Panc1 (cell line): ENCODE measurements around the gene RPN2. TPM values are rescaled to one million over a fixed set of nuclear protein-coding genes. Genes with fewer than 3 reads are reported as not detected.

Experiments used
- ATAC-seq: fragments of 200-7000 bp; cut with Tn5 transposase; 2 replicates; pipeline ENCODE4 v1.9.1; 2020; ENCODE audit warnings: mild to moderate bottlenecking, moderate library complexity
- BruUV-seq: library from RNA; stranded (reverse); fragments of 400-500 nt; replicated peaks from 2 replicates; lab custom pipeline; 2021; lab: Mats Ljungman, UMichigan
- CTCF ChIA-PET: fragments of 300-600 bp; sonication (Branson Sonifier 250); formaldehyde crosslinking; loops from one replicate; lab custom pipeline; 2022; ENCODE audit warnings: antibody characterized with exemption; lab: Charles Lee
- POLR2A ChIA-PET: fragments of 300-600 bp; sonication (Branson Sonifier 250); formaldehyde crosslinking; loops from one replicate; lab custom pipeline; 2022; ENCODE audit warnings: antibody characterized with exemption; lab: Charles Lee
- DNase-seq: peaks from one replicate; pipeline ENCODE4 v3.0.0-alpha.2; 2010; ENCODE audit warnings: low read depth, low spot score
- H3K27ac ChIP-seq: 2 replicates; pipeline ENCODE4 v1.5.1; 2011; ENCODE audit warnings: mild to moderate bottlenecking, low read length, inconsistent platforms
- H3K27me3 ChIP-seq: fragments of 200-500 bp; sonication (Bioruptor generic); 2 replicates; pipeline ENCODE4 v1.6.0; 2014; ENCODE audit warnings: low read length, inconsistent platforms; ENCODE audit not compliant: control insufficient read depth, insufficient read depth
- H3K36me3 ChIP-seq: fragments of 200-500 bp; sonication (Bioruptor generic); 2 replicates; pipeline ENCODE4 v1.5.1; 2014; ENCODE audit warnings: inconsistent platforms, mild to moderate bottlenecking, low read length, moderate library complexity; ENCODE audit not compliant: control insufficient read depth, insufficient read depth
- H3K4me1 ChIP-seq: 2 replicates; pipeline ENCODE4 v1.5.1; 2011; ENCODE audit warnings: inconsistent platforms, mild to moderate bottlenecking, low read length, moderate library complexity; ENCODE audit not compliant: control insufficient read depth, insufficient read depth
- H3K4me3 ChIP-seq, 2 experiments: 2 replicates each; pipeline ENCODE4 v1.5.1; 2011 to 2012; ENCODE audit warnings: low read depth in 2 of 2, low read length in 2 of 2, mild to moderate bottlenecking in 2 of 2, inconsistent platforms in 1 of 2, moderate library complexity in 1 of 2
- H3K9me3 ChIP-seq: fragments of 200-500 bp; sonication (Bioruptor generic); 2 replicates; pipeline ENCODE4 v1.5.1; 2014; ENCODE audit warnings: low read depth, mild to moderate bottlenecking, inconsistent platforms, low read length, moderate library complexity; ENCODE audit not compliant: control insufficient read depth, insufficient read depth
- CTCF ChIP-seq: fragments of 450-650 bp; IDR thresholded peaks from 2 replicates; pipeline ENCODE4 v1.5.1; 2017; ENCODE audit warnings: mild to moderate bottlenecking
- POLR2AphosphoS5 ChIP-seq: IDR thresholded peaks from 2 replicates; pipeline ENCODE4 v1.6.1; 2012; ENCODE audit warnings: mild to moderate bottlenecking, low read depth, low read length, moderate library complexity
- SIN3A ChIP-seq: IDR thresholded peaks from 2 replicates; pipeline ENCODE4 v1.6.1; 2012; ENCODE audit warnings: low read depth, mild to moderate bottlenecking, low read length, moderate library complexity, borderline replicate concordance; ENCODE audit not compliant: insufficient read depth
- TCF7L2 ChIP-seq: IDR thresholded peaks from 2 replicates; pipeline ENCODE4 v1.6.1; 2011; ENCODE audit warnings: mild to moderate bottlenecking, low read depth, low read length, inconsistent platforms
- in situ Hi-C: cut with HindIII; loops from 2 replicates; pipeline ENCODE4 v1.10.0; 2016; ENCODE audit warnings: low sequenced_read_pairs, low pct_unique_long_range_greater_than_20kb
- intact Hi-C: fragments of 100-400 bp; cut with micrococcal nuclease; formaldehyde crosslinking; loops from one replicate; pipeline ENCODE4 v1.10.0; 2022; ENCODE audit not compliant: unreplicated experiment
- total RNA-seq: library from RNA; stranded (reverse); gene quantifications from one replicate; pipeline ENCODE4 v1.2.1, GENCODE V29; 2021; ENCODE audit not compliant: unreplicated experiment
- TF ChIP-seq, protein P1 (sequence below), 2 experiments: IDR thresholded peaks; 2 replicates each; pipeline ENCODE4 v1.6.1; 2011 to 2012; ENCODE audit warnings: low read depth in 2 of 2, control low read depth in 1 of 2, low read length in 1 of 2, mild to moderate bottlenecking in 1 of 2, moderate library complexity in 1 of 2; ENCODE audit not compliant: insufficient read depth in 1 of 2

The RPN2 gene
- total RNA-seq, 1 experiment from 2014 or later = 250 TPM

DNA sequence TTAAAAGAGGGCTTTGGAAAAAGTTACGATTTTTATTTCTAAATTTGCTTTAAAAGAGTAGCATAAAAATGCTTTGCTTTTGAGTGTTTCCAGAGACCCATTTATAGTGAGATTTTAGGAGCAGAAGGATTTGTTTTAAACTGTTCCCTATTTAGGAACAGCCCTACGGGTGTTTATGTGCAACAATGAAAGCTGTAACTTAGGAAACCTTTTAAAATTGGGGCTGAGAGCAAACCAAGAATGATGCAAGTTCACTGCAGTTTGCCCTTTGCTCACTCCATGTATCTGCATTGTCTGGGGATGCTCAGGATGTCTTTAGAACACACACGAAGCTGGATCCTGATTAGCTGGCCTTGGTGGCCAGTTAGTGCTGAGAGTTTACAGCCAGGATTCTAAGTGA lies 41.6 kb downstream of the RPN2 start:
- Histone ChIP-seq H3K27me3 (no peaks in the 10 kb centered on the region), H3K4me1 (no peaks in the 10 kb centered on the region), H3K4me3 (no peak overlapping the region), H3K27ac (no peak overlapping the region), H3K9me3 (no peaks in the 10 kb centered on the region), H3K36me3 (peaks cover 37% of the 10 kb centered on the region)
- ATAC-seq = no peak
- intact Hi-C loops (no loop called here), in situ Hi-C loops (no loop called here)
- DNase-seq = no peak
- CTCF ChIA-PET = interaction anchor here (0.7 kb wide), 1 partner anchor 306 kb away, joined by 3 read pairs; no protein-coding TSS in a partner anchor
- BruUV-seq = no TSS peak
- no peak for TF ChIP-seq TCF7L2
- no peak for TF ChIP-seq SIN3A
- TF ChIP-seq POLR2AphosphoS5 = no peak
- POLR2A ChIA-PET = no interaction called here

GRCh38 chr20:37222086-37222485 lies 43.0 kb downstream of the RPN2 start:
- Histone ChIP-seq H3K4me3 (no peak overlapping the region), H3K9me3 (no peaks in the 10 kb centered on the region), H3K36me3 (peaks cover 47% of the 10 kb centered on the region), H3K27me3 (no peaks in the 10 kb centered on the region), H3K4me1 (no peaks in the 10 kb centered on the region), H3K27ac (no peak overlapping the region)
- no peak for TF ChIP-seq POLR2AphosphoS5
- TF ChIP-seq TCF7L2 = no peak
- no peak for TF ChIP-seq CTCF
- TF ChIP-seq, protein P1, sequence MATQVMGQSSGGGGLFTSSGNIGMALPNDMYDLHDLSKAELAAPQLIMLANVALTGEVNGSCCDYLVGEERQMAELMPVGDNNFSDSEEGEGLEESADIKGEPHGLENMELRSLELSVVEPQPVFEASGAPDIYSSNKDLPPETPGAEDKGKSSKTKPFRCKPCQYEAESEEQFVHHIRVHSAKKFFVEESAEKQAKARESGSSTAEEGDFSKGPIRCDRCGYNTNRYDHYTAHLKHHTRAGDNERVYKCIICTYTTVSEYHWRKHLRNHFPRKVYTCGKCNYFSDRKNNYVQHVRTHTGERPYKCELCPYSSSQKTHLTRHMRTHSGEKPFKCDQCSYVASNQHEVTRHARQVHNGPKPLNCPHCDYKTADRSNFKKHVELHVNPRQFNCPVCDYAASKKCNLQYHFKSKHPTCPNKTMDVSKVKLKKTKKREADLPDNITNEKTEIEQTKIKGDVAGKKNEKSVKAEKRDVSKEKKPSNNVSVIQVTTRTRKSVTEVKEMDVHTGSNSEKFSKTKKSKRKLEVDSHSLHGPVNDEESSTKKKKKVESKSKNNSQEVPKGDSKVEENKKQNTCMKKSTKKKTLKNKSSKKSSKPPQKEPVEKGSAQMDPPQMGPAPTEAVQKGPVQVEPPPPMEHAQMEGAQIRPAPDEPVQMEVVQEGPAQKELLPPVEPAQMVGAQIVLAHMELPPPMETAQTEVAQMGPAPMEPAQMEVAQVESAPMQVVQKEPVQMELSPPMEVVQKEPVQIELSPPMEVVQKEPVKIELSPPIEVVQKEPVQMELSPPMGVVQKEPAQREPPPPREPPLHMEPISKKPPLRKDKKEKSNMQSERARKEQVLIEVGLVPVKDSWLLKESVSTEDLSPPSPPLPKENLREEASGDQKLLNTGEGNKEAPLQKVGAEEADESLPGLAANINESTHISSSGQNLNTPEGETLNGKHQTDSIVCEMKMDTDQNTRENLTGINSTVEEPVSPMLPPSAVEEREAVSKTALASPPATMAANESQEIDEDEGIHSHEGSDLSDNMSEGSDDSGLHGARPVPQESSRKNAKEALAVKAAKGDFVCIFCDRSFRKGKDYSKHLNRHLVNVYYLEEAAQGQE (IDR thresholded peaks at IDR 0.05; ENCODE audit: insufficient read depth in 1 of 2, low read depth in 2 of 2, low read length in 1 of 2) = no peak
- TF ChIP-seq SIN3A = no peak
- intact Hi-C loops = no loop called here
- BruUV-seq = no TSS peak
- in situ Hi-C loops = no loop called here
- ATAC-seq = no peak
- ChIA-PET CTCF (no interaction called here), POLR2A (interaction anchor here (0.6 to 0.8 kb wide), 2 partner anchors 8 to 343 kb away, joined by 3 to 4 read pairs; no protein-coding TSS in a partner anchor)
- no peak for DNase-seq

DNA sequence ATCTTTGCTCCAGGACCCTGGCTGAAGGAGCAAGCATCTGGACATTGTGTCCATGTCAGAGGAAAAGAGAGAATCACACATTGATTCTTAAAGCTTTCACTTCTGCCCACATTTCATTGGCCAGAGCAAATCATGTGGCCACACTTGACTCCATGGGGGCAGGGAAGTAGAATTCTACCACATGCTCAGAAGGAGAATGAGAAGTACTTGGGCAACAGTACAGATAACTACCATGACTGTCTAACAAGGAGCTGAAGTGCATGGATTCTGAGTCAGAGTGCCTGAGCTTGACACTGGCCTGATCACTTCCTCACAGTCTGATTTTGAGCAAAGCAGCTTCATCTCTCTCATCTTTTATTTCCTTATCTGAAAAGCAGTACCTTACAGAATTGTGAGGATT lies 43.9 kb downstream of the RPN2 start:
- no peak overlapping the region for H3K27ac ChIP-seq
- no peaks in the 10 kb centered on the region for H3K4me1 ChIP-seq
- no peak for DNase-seq
- no peak overlapping the region for H3K4me3 ChIP-seq
- no peaks in the 10 kb centered on the region for H3K27me3 ChIP-seq
- in situ Hi-C loops = no loop called here
- ChIA-PET CTCF (interaction anchor here (0.5 kb wide), 1 partner anchor 122 kb away, joined by 3 read pairs; no protein-coding TSS in a partner anchor), POLR2A (no interaction called here)
- no peaks in the 10 kb centered on the region for H3K9me3 ChIP-seq
- BruUV-seq = no TSS peak
- intact Hi-C loops = no loop called here
- TF ChIP-seq, protein P1 (IDR thresholded peaks at IDR 0.05; ENCODE audit: insufficient read depth in 1 of 2, low read depth in 2 of 2, low read length in 1 of 2) = no peak
- no peak for TF ChIP-seq SIN3A
- TF ChIP-seq CTCF = no peak
- TF ChIP-seq POLR2AphosphoS5 = no peak
- TF ChIP-seq TCF7L2 = no peak
- no peak for ATAC-seq
- H3K36me3 ChIP-seq = peaks cover 55% of the 10 kb centered on the region
